HUDEP-2 (cell line): Measurements from ENCODE around the gene ASAP2.

Experiments
- DNase-seq, 76 experiments: peaks; one replicate each; lab custom pipeline; 2025; ENCODE audit not compliant: unreplicated experiment in 76 of 76; lab: John Stamatoyannopoulos, UW

The ASAP2 gene

DNA sequence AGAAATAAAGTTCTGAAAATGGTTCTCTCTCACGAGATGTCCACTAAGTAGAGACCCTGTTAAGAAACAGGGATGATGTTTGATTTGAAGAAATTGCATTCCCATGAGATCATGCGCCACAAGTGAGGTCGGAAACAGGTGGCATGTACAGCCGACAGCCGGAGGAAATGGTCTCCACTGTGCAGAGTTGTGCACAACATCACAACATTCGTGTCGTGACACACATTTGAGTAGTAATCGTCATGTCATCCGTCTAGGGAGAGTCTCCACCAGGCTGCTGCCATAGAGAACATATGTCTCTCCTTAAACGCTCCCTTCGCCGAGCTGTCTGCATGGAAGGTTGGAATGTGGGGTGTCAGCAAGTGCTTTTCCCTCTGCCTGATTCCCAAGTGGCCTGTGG is 84.7 kb downstream of the ASAP2 start:
- DNase-seq: no peak

DNA sequence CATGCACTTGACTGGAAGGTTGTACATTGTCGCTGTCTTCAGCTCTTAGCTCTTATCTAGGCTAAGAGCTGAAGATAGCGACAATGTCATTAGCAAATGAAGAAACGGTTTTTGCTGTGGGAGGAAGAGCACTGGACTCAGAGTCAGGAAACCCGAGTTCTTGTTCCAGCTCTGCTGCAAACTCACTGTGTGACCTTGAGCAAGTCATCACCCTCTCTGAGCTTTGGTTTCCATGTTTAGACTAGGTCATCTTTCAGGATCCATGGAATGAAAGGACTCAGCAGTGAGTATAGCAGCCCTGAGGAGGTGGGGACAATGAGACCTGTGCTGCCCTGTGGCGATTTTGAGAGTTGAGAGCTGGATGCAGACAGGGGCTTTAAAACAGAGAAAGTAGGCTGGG is 85.3 kb downstream of the ASAP2 start:
- no peak for DNase-seq

DNA sequence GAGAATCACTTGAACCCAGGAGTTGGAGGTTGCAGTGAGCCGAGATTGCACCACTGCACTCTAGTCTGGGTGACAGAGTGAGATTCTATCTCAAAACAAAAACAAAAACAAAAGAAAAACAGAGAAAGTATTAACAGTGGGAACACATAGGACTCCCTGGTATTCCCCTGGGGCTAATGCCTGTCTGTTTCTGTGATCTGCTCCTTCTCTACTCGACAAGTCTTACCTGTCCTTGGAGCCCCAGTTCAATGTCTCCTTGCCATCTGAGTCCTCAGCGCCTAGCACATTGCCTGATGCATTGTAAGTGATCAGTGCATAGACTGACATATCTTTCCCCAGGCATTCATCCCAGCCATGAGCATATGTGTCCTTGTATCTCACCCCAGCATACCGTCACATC is 85.8 kb downstream of the ASAP2 start:
- DNase-seq: no peak

DNA sequence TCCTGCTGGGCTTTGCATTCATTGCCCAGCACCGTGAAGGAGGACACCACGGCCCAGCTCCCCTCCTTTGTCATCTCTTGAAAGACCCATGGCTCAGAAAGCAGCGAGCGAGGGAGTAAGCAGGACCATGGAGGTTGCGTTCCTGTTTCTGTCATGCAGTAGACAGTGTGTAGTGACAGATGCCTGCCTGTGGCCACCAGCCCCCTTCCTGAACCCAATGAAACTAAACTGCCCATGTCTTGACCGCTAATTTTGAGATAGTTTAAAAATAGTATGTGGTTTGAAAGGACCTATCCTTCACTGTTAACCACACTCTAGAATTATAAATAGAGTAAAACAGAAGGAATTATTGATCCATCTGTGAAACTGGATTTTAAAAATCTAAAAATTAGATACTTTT is 88.2 kb downstream of the ASAP2 start:
- DNase-seq: no peak

DNA sequence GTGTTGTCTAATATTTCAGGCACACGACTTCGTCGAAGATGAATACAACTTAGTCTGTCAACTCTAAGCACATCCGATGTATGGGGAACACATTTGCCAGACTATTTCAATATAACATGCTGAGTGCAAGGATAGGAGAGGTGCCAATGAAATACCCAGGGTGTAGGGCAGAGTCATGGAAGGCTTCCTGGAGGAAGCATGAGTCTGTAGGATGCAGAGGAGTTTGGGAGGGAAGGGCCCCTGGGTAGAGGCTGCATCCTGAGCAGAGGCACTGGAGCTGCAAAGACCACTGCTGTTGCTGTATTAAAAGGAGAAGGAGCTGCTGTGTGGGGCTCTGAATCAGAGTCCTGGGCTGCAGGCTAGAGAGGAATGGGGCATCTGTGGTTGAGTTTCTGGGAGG is 89.9 kb downstream of the ASAP2 start:
- no peak for DNase-seq

DNA sequence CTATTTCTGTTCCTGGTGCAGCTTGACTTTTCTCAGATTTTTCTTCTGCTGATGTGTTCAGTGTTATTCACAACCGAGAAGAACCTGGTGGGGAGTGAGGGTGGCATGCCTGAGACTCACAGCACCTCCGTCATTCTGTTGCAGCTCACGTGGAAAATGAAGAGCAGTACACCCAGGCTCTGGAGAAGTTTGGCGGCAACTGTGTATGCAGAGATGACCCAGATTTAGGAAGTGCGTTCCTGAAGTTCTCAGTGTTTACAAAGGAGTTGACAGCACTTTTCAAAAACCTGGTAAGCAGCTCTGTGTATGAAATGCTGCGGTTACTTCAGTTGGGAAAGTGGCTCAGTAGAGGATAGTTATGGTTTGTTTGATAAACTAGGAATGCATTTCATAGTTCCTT is 90.5 kb downstream of the ASAP2 start:
- DNase-seq: no peak

DNA sequence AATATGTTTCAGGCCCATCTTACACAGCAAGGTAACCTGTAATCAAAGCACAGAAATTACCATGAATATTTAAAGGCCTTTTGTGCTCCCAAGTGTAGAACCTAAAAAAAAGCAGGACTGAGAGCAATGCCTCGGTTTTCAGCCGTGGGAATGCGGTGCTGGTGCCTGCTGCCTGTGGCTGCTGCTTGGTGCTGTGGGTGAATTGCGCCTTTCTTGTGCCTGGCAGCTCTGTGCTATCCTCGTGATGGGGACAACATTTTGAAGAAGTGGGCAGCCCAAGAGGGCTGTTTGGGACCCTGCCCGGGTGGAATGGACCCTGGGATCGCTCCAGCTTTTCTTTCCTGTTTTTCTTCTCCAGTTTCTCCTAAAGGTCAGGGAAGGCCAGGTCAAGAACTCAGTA is 91.2 kb downstream of the ASAP2 start:
- DNase-seq: no peak

DNA sequence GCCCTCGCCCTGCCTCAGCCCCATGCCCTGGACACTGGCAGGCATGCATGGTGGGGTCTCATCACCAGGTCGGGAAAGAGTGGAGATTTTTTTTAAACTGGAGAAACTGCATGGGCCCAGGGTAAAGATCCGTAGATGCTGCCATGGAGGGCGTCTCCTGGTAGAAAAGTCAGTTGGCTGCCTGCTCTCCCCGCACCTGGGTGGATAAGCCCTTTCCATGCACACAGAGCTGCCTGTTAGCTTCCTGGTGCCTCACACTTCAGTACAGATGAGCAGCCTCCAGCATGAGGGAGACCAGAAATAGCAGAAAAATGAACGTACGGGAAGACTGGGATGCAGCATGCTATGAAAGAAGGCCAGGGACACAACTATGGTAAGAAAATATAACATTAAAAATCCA is 92.0 kb downstream of the ASAP2 start:
- DNase-seq: no peak

DNA sequence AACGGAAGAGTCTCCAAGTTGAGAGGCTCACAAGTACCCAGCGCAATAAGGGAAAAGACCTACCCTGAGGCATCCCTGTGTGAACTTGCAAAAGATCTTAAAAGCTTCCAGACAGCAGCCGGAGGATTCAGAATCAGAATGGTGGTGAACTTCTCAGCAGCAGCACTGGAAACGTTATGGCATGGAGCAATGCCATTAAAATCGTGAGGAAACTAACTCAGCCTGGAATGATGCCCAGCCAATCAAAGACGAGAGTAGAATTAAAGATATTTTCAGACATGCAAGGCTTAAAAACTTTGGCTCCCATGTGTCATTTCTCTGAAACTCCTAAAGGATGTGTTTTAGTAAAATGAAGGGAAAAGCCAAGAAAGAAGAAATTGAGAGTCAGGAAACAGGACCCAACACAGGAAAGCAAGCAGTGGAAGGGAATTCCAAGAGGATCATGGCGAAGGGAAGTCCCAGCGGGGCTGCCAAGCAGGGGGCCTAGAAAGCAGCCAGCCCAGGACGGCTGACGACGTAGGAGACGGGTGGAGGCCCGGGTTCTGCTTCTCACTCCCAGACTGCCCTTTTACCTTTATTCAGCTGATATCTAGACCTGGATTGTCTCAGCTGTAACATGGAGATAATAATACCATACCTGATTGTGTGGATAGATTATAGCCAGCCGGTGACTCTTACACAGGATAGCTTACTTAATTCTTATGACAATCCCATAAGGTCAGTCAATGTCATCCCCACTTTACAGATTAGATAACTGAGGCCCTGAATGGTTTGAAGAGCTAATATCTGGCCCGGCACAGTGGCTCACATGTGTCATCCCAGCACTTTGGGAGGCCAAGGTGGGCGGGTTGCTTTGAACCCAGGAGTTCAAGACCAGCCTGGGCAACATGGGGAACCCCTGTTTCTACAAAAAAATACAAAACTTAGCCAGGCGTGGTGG is 92.8 kb downstream of the ASAP2 start:
- no peak for DNase-seq

DNA sequence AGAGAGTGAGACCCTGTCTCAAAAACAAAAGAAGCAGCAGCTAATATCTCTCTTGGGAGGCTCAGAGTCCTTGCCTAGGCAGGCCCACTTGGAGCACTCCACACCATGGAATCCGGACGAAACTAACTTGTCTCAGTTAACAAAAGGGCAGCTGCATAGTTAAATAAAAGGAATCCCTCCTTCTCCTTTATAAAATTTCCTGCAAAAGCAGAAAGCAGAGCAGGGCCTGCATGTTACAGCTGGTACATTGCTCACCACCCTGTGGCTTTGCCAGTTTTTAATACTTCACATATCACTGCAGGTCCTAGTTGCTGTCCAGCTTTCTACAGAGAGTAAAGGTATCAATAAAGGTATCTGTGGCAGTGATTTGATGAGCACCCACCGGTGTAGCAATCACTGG is 93.6 kb downstream of the ASAP2 start:
- no peak for DNase-seq

DNA sequence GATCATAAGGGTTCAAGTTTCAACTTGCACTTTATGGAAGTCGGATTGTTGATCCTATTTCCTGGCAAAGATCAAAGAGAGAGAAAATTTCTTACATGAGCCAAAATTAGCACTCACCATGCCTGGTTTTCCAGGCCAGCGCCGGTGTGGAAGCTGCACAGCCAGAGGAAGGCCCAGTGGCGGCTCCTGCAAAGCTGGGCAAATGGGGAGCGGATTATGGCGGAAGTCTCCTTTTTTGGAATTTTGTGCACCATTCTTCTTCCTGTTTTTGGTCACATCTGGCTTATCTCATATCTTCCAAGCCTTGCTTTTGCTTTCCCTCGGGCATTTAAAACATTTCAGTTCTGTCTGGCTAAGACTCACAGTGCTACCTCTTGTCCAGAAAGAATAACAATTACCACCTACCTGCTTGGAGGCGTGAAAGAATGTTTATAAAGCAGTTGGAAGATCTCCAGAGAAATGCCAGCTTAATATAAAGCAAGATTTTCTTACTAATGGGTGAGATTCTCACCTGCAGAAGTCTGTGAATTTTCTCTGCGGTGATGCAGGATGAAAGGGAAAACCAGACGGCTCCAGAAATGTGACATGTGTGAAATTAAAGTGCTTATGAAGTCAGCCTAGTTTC is 94.3 kb downstream of the ASAP2 start:
- no peak for DNase-seq

DNA sequence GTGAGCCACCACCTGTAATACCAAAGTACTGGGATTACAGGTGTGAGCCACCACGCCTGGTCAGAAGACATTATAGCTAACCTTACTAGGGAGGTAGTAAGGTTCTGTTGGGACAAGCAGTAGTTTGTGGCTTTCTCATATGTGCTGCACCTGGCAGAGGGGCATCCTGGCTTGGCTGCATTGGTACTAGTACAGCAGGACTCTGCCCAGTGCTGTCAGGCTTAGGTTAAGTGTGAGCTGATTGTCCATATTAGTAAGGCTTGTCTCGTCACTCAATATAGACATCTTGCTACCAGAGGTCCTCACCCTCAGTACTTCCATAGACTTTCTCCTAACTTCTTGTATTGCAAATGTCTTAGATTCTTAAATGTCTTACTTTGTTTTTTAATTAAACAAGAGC is 96.1 kb downstream of the ASAP2 start:
- DNase-seq: no peak

DNA sequence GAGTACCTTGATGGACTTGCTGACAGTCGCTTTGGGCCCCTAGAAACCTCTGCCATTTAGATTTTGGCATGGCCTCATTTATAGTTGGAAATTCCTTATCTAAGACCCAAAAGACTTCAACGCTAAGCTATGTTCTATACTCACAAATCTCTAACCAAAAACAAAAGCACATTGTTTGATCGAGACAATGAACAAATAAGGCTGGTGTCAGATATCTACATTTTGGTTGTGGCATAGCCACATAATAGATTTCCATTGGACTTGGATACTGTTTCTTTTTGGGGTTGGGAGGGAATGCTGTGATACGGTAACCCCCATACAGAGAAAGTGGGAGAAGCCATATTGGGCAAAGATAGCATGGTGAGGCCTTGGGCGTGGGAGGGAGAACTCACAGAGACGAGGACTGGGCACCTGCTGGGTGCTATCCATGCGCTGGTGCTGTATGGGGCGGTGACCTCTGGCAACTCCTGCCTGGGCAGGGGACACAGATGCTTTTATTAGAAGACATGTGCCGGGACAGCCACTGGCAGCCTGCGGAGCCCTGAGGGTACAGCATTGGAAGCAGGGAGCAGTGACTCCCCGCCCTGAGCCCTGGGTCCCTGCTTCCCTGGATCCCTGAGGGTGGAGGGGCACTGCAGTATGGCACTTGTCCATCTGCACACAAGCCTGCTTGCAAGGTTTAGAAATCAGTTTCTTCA is 97.1 kb downstream of the ASAP2 start:
- no peak for DNase-seq

DNA sequence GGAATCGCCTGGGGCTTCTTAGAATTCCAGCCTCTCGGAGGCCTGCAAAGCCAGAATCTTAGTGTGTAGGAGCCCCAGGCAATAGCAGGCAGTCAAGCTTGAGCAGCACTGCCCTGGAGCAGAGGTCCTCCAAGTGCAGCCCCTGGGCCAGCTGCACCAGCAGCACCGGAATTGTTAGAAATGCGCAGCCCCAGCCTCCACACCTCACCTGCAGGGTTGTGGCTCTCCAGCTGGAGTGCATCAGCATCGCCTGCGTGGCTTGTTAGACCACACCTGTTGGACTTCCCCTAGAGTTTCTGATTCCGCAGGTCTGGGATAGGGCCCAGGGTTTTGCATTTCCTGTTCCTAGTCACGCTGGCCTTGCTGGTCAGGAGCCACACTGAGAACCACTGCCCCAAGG is 100.3 kb downstream of the ASAP2 start:
- DNase-seq: no peak

DNA sequence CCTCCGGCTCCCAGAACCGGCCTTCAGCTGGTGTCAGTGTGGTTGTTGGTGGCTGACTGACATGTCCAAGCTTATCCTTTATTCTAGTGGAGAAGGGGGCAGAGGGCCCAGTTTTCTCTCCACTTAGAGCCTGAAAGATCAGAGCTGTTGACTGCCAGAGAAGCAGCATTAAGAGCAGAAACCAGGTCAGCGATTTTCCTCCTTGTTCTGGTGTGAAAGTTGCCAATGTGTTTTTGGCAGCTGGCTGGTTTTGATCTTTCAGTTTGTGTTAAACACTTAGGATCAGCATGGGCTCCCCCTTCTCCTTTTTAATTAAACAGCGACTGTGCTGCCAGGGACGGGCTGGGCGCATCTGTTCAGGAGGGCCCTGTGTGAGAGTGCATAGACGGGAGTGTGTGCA is 100.9 kb downstream of the ASAP2 start:
- no peak for DNase-seq

DNA sequence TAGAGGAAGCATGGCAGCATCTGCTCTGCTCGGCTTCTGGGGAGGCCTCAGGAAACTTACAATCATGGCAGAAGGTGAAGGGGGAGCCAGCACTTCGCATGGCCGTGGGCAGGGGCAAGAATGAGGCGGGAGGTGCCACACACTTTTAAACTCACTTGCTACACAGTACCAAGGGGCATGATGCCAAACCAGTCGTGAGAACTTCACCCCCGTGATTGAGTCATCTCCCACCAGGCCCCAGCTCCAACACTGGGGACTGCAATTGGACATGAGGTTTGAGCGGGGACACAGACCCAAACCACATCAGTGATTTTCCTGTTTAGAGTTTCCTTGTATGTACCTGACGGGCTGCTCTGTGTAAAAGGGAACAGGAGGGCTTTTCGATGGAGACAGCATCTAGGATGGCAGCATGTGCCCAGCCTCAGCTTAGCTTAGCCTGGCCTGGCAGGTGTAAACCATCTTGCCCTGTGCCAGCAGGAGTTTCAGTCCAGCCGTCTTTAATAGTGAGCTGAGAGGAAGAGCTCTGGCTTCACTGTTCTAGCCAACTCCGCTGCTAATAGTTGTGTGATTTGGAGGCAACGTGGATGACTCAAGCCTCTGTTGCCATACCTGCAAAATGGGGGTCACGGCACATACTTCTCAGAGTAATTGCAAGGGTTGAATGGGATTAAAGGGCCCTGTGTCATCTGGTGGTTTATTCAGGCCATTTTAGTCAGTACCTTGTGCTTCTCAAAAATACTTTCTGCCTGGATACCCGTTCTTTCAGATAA is 101.8 kb downstream of the ASAP2 start:
- DNase-seq: no peak

DNA sequence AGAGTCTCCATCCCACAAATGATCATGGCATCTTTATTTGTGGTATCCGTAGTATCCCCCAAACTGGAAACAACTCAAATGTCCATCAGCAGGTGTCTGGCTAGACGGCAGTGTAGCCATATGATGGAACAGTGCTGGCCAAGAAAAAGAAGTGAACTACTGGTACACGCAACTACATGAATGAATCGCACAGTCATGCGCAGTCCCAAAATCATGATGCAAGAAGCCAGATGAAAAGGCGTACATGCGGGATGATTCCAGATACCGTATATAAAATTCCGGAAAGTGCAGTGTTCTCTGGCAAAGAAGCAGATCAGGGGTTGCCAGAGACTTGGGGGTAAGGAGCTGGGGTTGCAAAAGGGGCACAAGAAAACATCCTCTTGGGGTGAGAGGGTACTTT is 102.5 kb downstream of the ASAP2 start:
- no peak for DNase-seq

DNA sequence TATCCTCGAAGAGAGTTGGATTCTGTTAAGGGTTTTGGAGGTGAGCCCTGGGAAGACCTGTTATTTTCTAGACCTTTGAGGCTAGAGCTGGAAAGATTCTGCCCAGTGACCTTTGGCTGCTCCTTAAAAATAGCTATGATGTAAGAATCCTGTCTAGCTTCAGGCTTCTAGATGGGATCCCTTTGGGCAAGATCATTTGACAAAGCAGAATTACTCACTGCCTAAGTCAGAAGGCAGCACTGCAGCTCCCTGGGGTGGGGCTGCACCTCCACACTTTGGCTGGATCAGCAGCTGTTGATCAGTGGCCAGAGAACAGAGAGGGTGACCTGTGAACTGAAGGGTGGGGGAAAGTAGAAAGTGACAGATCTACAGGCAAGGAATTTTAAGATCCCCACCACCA is 103.8 kb downstream of the ASAP2 start:
- DNase-seq: no peak

DNA sequence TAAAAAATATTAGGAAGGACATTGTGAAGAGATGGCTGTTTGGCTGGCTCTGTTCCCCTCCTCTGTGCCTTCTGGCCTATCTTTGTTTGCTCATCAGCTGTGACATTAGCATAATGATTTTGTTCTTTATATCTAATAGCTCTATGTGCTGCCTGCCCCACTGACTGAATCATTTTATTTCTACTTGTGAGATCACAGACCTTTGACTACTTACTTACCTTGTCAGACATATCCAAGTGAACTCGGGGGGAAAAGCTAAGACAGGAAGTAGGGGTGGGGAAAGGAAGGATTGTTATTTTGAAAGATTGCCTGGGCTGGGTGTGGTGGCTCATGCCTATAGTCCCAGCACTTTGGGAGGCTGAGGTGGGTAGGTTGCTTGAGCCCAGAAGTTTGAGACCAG is 104.2 kb downstream of the ASAP2 start:
- no peak for DNase-seq

DNA sequence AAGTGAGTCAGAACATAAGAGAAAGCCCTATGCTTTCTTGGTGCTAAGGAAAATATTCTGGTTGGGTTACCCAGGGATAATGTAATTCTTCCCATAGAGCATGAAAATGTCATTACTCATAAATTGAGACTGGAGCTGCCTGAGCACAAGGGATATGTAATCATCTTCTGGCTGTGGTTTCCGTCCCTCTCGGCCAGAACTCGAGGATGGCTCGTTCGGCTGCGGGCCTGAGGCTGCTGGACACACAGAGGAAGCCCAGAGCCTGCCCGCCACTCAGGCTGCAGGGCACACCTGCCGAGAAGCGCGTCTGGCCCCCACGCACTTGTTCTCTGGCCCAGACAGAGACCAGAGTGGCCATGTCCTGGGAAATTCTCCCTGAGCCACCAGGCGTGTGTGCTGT is 104.9 kb downstream of the ASAP2 start:
- DNase-seq: no peak

DNA sequence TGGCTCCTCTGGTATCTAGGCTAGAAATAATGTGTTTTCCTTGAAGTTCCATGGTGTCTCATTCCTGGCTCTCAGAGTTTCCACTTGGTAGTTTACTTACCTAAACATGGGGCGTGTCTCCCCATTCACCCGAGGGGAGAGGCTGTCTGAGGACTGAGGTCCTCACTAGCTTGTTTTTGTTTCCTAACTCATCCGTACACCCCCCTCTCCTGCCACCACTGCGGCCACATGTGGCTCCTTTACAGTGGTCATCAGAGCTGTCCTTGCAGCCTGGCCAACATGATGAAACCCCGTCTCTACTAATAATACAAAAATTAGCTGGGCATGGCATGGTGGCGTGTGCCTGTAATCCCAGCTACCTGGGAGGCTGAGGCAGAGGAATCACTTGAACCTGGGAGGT is 106.0 kb downstream of the ASAP2 start:
- no peak for DNase-seq
